ENCODE measurements around the gene DOCK10.

Gene DOCK10

DNA sequence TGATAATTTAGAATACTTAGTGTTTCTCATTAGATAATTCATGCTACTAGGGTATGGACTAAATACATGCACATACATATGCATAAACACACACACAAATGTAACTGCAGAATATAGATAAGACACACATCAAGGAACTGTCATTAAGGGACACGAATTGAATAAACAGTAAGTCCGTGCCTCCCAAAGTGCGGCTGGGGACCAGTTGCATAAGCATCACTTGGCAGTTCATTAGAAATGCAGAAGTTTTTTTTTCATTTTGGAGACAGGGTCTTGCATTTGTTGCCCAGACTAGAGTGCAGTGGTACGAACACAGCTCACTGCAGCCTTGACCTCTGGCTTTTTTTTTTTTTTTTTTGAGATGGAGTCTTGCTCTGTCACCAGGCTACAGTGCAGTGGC lies 196.1 kb downstream of the DOCK10 start:
- H3K36me3 ChIP-seq (ENCODE audit: control insufficient read depth, insufficient read depth, low read length, severe bottlenecking): peaks cover 7% of the 10 kb centered on the region
- H3K9me3 ChIP-seq (ENCODE audit: control insufficient read depth, low read length): no peaks in the 10 kb centered on the region
- no peak overlapping the region for H3K9ac ChIP-seq (ENCODE audit: low read length)
- no peak overlapping the region for H3K4me3 ChIP-seq (ENCODE audit: low read length)
- H3K4me1 ChIP-seq (ENCODE audit: control insufficient read depth, insufficient read depth, low read length): peaks cover 11% of the 10 kb centered on the region
- DNase-seq (ENCODE audit: low read depth): no peak
- H3K27me3 ChIP-seq (replicated peaks; ENCODE audit: control insufficient read depth, insufficient read depth, low read length): no peaks in the 10 kb centered on the region

DNA sequence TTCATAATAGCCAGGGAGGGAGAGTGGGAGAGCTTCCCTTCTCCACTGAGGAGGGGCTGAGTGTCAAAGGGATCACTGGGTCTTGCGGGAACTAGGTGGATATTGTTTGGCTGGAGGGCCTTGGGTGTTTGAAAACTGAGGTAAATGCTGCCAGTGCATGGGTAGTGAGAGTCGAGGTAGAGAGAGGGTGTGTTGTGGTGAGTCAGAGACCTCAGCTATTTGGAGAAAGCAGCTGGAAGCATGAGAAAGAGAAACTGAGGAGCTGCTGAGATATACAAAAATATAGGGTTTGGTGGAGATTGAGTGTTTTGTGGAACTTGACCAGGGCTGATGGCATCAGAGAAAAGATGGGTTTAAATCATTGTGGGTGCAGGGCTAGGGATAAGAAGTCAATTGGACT lies 199.1 kb downstream of the DOCK10 start:
- H3K9me3 ChIP-seq (ENCODE audit: control insufficient read depth, low read length): no peaks in the 10 kb centered on the region
- H3K36me3 ChIP-seq (ENCODE audit: control insufficient read depth, insufficient read depth, low read length, severe bottlenecking): peaks cover 20% of the 10 kb centered on the region
- no peaks in the 10 kb centered on the region for H3K27me3 ChIP-seq (replicated peaks; ENCODE audit: control insufficient read depth, insufficient read depth, low read length)
- DNase-seq (ENCODE audit: low read depth): peak; percentile 28
- H3K4me3 ChIP-seq (ENCODE audit: low read length): no peak overlapping the region
- H3K4me1 ChIP-seq (ENCODE audit: control insufficient read depth, insufficient read depth, low read length): peaks cover 12% of the 10 kb centered on the region
- H3K9ac ChIP-seq (ENCODE audit: low read length): no peak overlapping the region

DNA sequence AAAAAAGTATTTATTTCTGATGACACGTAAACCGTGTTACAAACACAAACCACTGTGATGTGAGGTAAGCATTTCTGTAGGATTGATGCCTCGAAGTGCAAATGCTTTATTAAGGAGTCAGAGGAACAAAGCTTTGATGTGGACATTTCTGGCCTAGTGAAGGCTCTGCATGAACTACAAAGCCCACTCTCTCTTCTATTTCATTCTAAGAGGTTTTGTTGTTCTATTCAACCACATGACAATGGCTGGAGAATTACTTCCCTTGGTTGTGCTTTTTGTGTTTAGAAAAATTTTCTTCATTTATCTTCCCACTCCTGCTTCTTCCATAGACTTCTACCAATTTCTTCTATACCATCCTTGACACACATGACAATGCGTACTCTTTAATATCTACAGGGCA lies 200.4 kb downstream of the DOCK10 start:
- H3K9me3 ChIP-seq (ENCODE audit: control insufficient read depth, low read length): no peaks in the 10 kb centered on the region
- H3K4me1 ChIP-seq (ENCODE audit: control insufficient read depth, insufficient read depth, low read length): peaks cover 19% of the 10 kb centered on the region
- H3K27me3 ChIP-seq (replicated peaks; ENCODE audit: control insufficient read depth, insufficient read depth, low read length): no peaks in the 10 kb centered on the region
- peaks cover 20% of the 10 kb centered on the region for H3K36me3 ChIP-seq (ENCODE audit: control insufficient read depth, insufficient read depth, low read length, severe bottlenecking)
- H3K4me3 ChIP-seq (ENCODE audit: low read length): no peak overlapping the region
- H3K9ac ChIP-seq (ENCODE audit: low read length): no peak overlapping the region
- DNase-seq (ENCODE audit: low read depth): no peak

DNA sequence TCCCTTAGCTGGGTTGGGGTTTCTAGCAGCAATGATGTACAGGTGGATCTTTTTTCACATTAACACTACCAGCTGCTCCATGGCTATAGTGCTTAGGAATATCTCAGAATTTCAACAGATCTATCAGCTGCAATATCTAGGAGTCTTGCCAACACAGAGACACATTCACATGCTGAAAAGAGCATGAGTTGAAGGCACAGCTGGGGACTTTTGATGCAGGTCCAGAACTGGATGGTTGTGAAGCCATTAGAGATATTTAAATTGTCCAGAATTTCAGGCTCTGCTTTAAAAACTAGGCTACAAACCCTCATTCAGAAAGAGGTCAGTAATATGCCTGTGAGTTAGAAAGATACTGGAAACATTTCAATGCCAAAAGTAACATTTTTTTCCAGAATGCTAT lies 203.9 kb downstream of the DOCK10 start:
- Histone ChIP-seq H3K4me3 (ENCODE audit: low read length) (peak overlapping the region; percentile 8), H3K9me3 (ENCODE audit: control insufficient read depth, low read length) (no peaks in the 10 kb centered on the region), H3K9ac (ENCODE audit: low read length) (no peak overlapping the region), H3K4me1 (ENCODE audit: control insufficient read depth, insufficient read depth, low read length) (peaks cover 25% of the 10 kb centered on the region), H3K36me3 (ENCODE audit: control insufficient read depth, insufficient read depth, low read length, severe bottlenecking) (peaks cover 19% of the 10 kb centered on the region), H3K27me3 (replicated peaks; ENCODE audit: control insufficient read depth, insufficient read depth, low read length) (no peaks in the 10 kb centered on the region)
- peak; percentile 81 for DNase-seq (ENCODE audit: low read depth)

DNA sequence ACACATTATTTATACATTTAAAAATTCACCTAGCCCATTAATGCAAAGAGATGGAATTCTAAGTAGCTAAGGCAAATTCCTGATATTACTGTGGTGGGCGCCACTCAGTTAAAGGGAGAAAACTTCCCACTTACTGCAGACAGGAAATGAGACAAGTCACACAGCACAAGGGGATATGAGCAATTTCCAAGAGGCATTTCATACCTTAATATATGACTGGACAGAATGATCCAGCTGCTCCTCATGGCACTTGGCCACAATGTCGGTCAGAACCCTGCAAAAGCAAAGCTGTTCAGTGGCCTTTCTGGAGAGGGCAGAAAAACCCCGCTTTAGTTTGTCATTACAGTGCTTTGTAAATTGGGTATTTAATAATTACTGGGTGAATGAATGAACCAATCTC lies 204.7 kb downstream of the DOCK10 start:
- Histone ChIP-seq H3K4me3 (ENCODE audit: low read length) (peak overlapping the region; percentile 8), H3K4me1 (ENCODE audit: control insufficient read depth, insufficient read depth, low read length) (peaks cover 25% of the 10 kb centered on the region), H3K9ac (ENCODE audit: low read length) (no peak overlapping the region), H3K36me3 (ENCODE audit: control insufficient read depth, insufficient read depth, low read length, severe bottlenecking) (peaks cover 17% of the 10 kb centered on the region), H3K9me3 (ENCODE audit: control insufficient read depth, low read length) (no peaks in the 10 kb centered on the region), H3K27me3 (replicated peaks; ENCODE audit: control insufficient read depth, insufficient read depth, low read length) (no peaks in the 10 kb centered on the region)
- DNase-seq (ENCODE audit: low read depth): peak; percentile 70

DNA sequence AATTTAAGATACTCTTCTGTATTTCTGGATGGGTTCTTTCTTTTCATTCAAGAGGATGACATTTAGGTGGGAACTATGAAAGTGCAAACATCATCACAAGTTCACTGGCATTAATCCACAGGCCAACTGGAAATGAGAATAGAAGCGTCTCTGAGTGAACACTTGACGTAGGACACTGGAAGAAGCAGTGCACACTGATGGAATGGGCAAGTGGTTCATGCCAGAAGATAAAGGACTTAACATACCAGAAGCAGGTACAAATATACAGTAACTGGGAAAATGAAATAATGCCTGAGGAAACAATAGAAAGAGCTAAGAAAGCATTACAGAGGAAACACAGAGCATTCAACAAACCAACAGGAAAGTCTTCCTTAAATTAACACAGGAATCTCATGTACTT lies 205.2 kb downstream of the DOCK10 start:
- Histone ChIP-seq H3K9me3 (ENCODE audit: control insufficient read depth, low read length) (no peaks in the 10 kb centered on the region), H3K36me3 (ENCODE audit: control insufficient read depth, insufficient read depth, low read length, severe bottlenecking) (peaks cover 21% of the 10 kb centered on the region)

DNA sequence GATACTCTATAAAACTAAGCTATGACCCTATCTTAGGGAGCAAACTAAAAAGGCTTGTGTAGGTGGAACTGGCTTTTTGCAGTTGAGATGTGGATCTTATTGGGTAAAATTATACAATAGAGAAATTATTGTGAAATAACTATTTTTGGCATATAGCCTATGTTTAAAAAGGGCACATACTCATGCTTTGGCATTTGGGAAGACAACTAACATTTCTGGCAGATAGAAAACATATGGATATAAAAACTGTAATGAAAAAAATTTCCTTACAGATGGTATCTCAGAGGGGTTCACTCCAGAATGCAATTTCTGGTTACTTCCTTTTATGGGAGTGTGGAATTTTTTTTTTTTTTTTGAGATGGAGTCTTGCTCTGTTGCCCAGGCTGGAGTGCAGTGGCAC lies 206.0 kb downstream of the DOCK10 start:
- Histone ChIP-seq H3K9me3 (ENCODE audit: control insufficient read depth, low read length) (no peaks in the 10 kb centered on the region), H3K4me1 (ENCODE audit: control insufficient read depth, insufficient read depth, low read length) (peaks cover 25% of the 10 kb centered on the region), H3K36me3 (ENCODE audit: control insufficient read depth, insufficient read depth, low read length, severe bottlenecking) (peaks cover 20% of the 10 kb centered on the region), H3K4me3 (ENCODE audit: low read length) (no peak overlapping the region), H3K27me3 (replicated peaks; ENCODE audit: control insufficient read depth, insufficient read depth, low read length) (no peaks in the 10 kb centered on the region), H3K9ac (ENCODE audit: low read length) (no peak overlapping the region)
- peak; percentile 89 for DNase-seq (ENCODE audit: low read depth)

More for the DNA sequence above, 205.2 kb downstream of the DOCK10 start:
- Histone ChIP-seq H3K4me3 (ENCODE audit: low read length) (no peak overlapping the region), H3K9ac (ENCODE audit: low read length) (no peak overlapping the region), H3K4me1 (ENCODE audit: control insufficient read depth, insufficient read depth, low read length) (peaks cover 25% of the 10 kb centered on the region), H3K27me3 (replicated peaks; ENCODE audit: control insufficient read depth, insufficient read depth, low read length) (no peaks in the 10 kb centered on the region)
- no peak for DNase-seq (ENCODE audit: low read depth)

DNA sequence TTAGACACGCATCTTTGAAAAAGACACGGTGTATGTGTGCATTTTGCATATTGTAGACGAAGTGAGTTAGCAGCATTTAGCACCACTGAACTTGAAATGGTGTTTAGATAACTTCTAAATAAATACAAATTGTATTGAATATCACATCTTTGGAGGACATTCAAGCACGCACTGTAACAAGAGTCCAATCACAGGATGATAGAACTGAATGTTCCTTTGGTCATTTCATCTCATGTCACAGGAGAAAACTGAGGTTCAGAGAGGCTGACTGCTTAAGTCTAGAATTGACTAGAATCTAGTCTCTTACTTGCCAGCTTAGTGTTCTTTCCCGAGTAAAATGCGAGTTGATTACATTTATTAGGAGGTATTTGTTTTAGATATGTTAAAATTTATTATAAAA lies 206.9 kb downstream of the DOCK10 start:
- H3K9me3 ChIP-seq (ENCODE audit: control insufficient read depth, low read length): no peaks in the 10 kb centered on the region
- H3K9ac ChIP-seq (ENCODE audit: low read length): no peak overlapping the region
- DNase-seq (ENCODE audit: low read depth): no peak
- no peak overlapping the region for H3K4me3 ChIP-seq (ENCODE audit: low read length)
- peaks cover 13% of the 10 kb centered on the region for H3K36me3 ChIP-seq (ENCODE audit: control insufficient read depth, insufficient read depth, low read length, severe bottlenecking)
- H3K4me1 ChIP-seq (ENCODE audit: control insufficient read depth, insufficient read depth, low read length): peaks cover 25% of the 10 kb centered on the region
- H3K27me3 ChIP-seq (replicated peaks; ENCODE audit: control insufficient read depth, insufficient read depth, low read length): no peaks in the 10 kb centered on the region

DNA sequence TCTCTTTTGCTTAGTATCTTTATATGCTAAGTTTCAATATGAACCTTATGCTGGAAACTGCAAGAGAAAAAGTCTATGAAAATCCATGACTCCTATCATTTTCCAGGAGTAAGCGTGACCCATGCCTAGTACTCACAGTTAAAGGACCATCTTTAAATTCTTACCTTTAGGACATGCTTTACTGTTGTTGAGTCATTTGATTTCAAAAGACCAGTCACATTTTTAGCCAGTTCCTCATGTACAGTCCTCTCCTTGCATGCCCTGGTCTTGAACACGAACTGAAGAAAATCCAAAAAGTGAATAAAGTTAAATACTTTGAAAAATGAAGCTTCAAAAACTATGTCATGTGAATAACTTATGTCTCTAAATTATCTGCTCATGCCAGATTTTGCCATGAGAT lies 208.3 kb downstream of the DOCK10 start:
- no peaks in the 10 kb centered on the region for H3K9me3 ChIP-seq (ENCODE audit: control insufficient read depth, low read length)
- H3K9ac ChIP-seq (ENCODE audit: low read length): no peak overlapping the region
- no peaks in the 10 kb centered on the region for H3K27me3 ChIP-seq (replicated peaks; ENCODE audit: control insufficient read depth, insufficient read depth, low read length)

DNA sequence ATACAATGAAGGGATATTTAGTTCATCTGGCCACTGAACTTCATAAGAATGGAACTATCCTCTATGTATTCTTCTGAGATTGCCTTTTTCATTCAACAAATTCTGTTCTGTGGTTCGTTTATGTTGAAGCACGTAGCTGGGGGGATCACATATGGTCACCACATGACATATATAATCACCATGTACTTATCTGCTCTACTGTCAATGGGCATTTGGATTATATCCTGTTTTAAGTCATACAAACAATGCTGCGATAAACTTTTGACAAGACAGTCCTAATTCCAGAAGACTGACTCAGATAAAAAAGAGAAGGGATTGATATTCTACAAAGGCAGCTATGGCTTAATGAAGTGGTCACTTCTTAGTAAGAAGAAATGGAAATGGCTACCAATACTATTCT lies 210.1 kb downstream of the DOCK10 start:
- no peak overlapping the region for H3K9ac ChIP-seq (ENCODE audit: low read length)
- H3K27me3 ChIP-seq (replicated peaks; ENCODE audit: control insufficient read depth, insufficient read depth, low read length): no peaks in the 10 kb centered on the region
- H3K9me3 ChIP-seq (ENCODE audit: control insufficient read depth, low read length): no peaks in the 10 kb centered on the region
- H3K4me3 ChIP-seq (ENCODE audit: low read length): no peak overlapping the region
- peaks cover 29% of the 10 kb centered on the region for H3K36me3 ChIP-seq (ENCODE audit: control insufficient read depth, insufficient read depth, low read length, severe bottlenecking)
- no peak for DNase-seq (ENCODE audit: low read depth)
- peaks cover 8% of the 10 kb centered on the region for H3K4me1 ChIP-seq (ENCODE audit: control insufficient read depth, insufficient read depth, low read length)

More for the DNA sequence above, 208.3 kb downstream of the DOCK10 start:
- H3K4me3 ChIP-seq (ENCODE audit: low read length): no peak overlapping the region
- peaks cover 25% of the 10 kb centered on the region for H3K4me1 ChIP-seq (ENCODE audit: control insufficient read depth, insufficient read depth, low read length)
- DNase-seq (ENCODE audit: low read depth): no peak
- peaks cover 18% of the 10 kb centered on the region for H3K36me3 ChIP-seq (ENCODE audit: control insufficient read depth, insufficient read depth, low read length, severe bottlenecking)

DNA sequence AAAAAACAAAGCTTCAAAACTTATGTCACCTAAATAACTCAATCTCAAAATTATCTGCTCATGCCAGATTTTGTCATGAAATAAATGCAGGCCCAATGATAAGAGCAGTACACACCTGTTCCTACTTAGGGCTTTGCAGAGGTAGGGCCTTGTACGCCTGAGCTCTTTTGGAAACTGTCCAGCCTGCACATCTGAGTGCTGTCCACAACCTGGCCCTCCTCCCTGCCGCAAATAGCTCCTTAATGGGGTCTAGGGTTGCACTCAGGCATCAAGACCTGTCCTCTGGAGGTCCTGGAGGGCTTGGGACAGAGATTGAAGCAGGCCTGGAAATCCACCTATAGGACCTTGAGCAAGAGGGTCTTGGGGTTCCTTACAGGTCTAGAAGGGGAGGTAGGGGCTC lies 210.7 kb downstream of the DOCK10 start:
- DNase-seq (ENCODE audit: low read depth): no peak
- no peaks in the 10 kb centered on the region for H3K27me3 ChIP-seq (replicated peaks; ENCODE audit: control insufficient read depth, insufficient read depth, low read length)
- H3K4me1 ChIP-seq (ENCODE audit: control insufficient read depth, insufficient read depth, low read length): peaks cover 6% of the 10 kb centered on the region
- peaks cover 29% of the 10 kb centered on the region for H3K36me3 ChIP-seq (ENCODE audit: control insufficient read depth, insufficient read depth, low read length, severe bottlenecking)
- no peak overlapping the region for H3K9ac ChIP-seq (ENCODE audit: low read length)
- no peaks in the 10 kb centered on the region for H3K9me3 ChIP-seq (ENCODE audit: control insufficient read depth, low read length)
- H3K4me3 ChIP-seq (ENCODE audit: low read length): no peak overlapping the region

DNA sequence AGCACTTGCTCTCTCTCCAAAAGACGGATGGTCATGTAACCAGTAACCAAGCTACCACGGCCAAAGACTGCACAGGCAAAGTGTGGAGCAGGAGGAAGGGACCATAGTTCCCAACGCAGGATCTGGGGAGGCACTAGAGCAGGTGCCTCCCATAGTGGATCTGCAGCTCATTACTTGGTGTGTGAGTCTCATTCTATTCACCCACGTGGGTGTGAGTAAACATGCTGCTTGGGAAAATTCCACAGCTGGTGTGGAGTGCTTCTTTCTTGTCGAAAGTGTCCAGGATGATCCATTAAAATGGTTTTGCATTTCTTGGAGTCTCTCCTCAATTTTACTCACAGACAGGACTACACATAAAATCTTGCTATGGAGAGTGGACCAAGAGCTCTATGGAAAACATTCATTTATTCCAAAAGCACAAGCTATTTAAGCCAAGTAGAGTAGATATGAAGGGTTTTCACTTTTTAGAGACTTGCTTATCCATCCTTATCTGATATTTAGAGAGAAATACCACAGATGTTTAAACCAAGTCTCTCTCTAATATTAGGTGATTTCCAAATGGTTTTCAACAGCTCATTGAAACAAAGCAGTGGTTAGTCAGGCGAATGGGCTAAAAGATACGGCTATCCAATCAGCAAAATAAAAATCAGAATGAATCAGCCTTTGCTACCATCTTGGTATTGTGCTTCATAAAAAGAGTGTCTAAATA lies 221.8 kb downstream of the DOCK10 start:
- peaks cover 25% of the 10 kb centered on the region for H3K4me1 ChIP-seq (ENCODE audit: control insufficient read depth, insufficient read depth, low read length)
- no peak overlapping the region for H3K4me3 ChIP-seq (ENCODE audit: low read length)
- DNase-seq (ENCODE audit: low read depth): no peak
- no peak overlapping the region for H3K9ac ChIP-seq (ENCODE audit: low read length)
- no peaks in the 10 kb centered on the region for H3K27me3 ChIP-seq (replicated peaks; ENCODE audit: control insufficient read depth, insufficient read depth, low read length)
- H3K9me3 ChIP-seq (ENCODE audit: control insufficient read depth, low read length): no peaks in the 10 kb centered on the region
- H3K36me3 ChIP-seq (ENCODE audit: control insufficient read depth, insufficient read depth, low read length, severe bottlenecking): no peaks in the 10 kb centered on the region

All from adipocyte (in vitro differentiated cells).